Measurements from ENCODE around the gene SPG11. TPM values are rescaled to one million over a fixed set of nuclear protein-coding genes. Genes with fewer than 3 reads are reported as not detected.
"Not testable (repeated sequence)": the region's sequence is repeated elsewhere in the genome, so short reads cannot be mapped to it uniquely, and the experiment has no call there.

The SPG11 gene
- total and polyA plus RNA-seq, 7 experiments from 2014 or later = 26.1 to 137 (median 107) TPM

GRCh38 chr15:44535092-44535491, 128.4 kb downstream of the SPG11 start:
- Mint-ChIP-seq H3K9me3 (no peaks in the 10 kb centered on the region), H3K4me1 (peaks cover 22 to 50% (median 36%) of the 10 kb centered on the region in 7 donors), H3K36me3 (peaks cover 3 to 16% (median 7%) of the 10 kb centered on the region in 5 donors), H3K27ac (peak overlapping the region; percentile 17 to 95 (median 81)), H3K27me3 (no peaks in the 10 kb centered on the region), H3K4me3 (peak overlapping the region; percentile 71 to 98 (median 90))
- intact Hi-C loops (cut with micrococcal nuclease) = loop anchor here (5.0 kb wide), 7 partner anchors 42 to 1428 kb away; partner anchors contain the start of genes SPG11 (in 1 of the 2), TP53BP1 (in 1 of the 2), TRIM69 (in 1 of the 2) and UBR1 (in 1 of the 2)
- Histone ChIP-seq H3K27me3 (ENCODE audit: control insufficient read depth in 2 of 2, insufficient read depth in 2 of 2, low read length in 2 of 2) (no peaks in the 10 kb centered on the region), H3K9me3 (ENCODE audit: control insufficient read depth in 2 of 3, low read length in 3 of 3) (no peaks in the 10 kb centered on the region), H3K36me3 (ENCODE audit: control insufficient read depth in 2 of 3, insufficient read depth in 3 of 3, low read length in 3 of 3) (peaks cover 0 to 8% (median 0%) of the 10 kb centered on the region in 3 experiments), H3K4me3 (ENCODE audit: low read length) (no peak overlapping the region), H3K4me1 (ENCODE audit: control insufficient read depth in 2 of 2, insufficient read depth in 2 of 2, low read length in 2 of 2) (peaks cover 9 to 18% of the 10 kb centered on the region in 2 donors), H3K27ac (ENCODE audit: low read depth, low read length) (peak overlapping the region; percentile 97)
- no peak for DNase-seq
- POLR2A ChIA-PET = interaction anchor here (1.8 kb wide), 1 partner anchor 25 kb away, joined by 11 read pairs; no protein-coding TSS in a partner anchor
- no peak for ATAC-seq
- CTCF ChIA-PET = interaction anchor here (0.6 kb wide), 1 partner anchor 16 kb away, joined by 4 read pairs; no protein-coding TSS in a partner anchor

GRCh38 chr15:44532689-44533088, 130.8 kb downstream of the SPG11 start:
- Mint-ChIP-seq H3K36me3 (peaks cover 0 to 7% (median 4%) of the 10 kb centered on the region in 5 donors), H3K27ac (peak overlapping the region in 8 of 9 donors; percentile 23 to 71 (median 48)), H3K9me3 (no peaks in the 10 kb centered on the region), H3K27me3 (no peaks in the 10 kb centered on the region), H3K4me1 (peaks cover 11 to 44% (median 28%) of the 10 kb centered on the region in 7 donors), H3K4me3 (no peak overlapping the region)
- intact Hi-C loops (cut with micrococcal nuclease) = no loop called here
- no peak for DNase-seq
- peaks cover 8 to 9% of the 10 kb centered on the region in 2 donors for H3K4me1 ChIP-seq (ENCODE audit: control insufficient read depth in 2 of 2, insufficient read depth in 2 of 2, low read length in 2 of 2)
- ChIA-PET POLR2A (no interaction called here), CTCF (interaction anchor here (0.7 kb wide), 2 partner anchors 19 to 245 kb away, joined by 3 read pairs; no protein-coding TSS in a partner anchor)
- no peak overlapping the region for H3K27ac ChIP-seq (ENCODE audit: low read depth, low read length)
- ATAC-seq = no peak
- H3K27me3 ChIP-seq (ENCODE audit: control insufficient read depth in 2 of 2, insufficient read depth in 2 of 2, low read length in 2 of 2) = no peaks in the 10 kb centered on the region
- peaks cover 0 to 8% (median 0%) of the 10 kb centered on the region in 3 experiments for H3K36me3 ChIP-seq (ENCODE audit: control insufficient read depth in 2 of 3, insufficient read depth in 3 of 3, low read length in 3 of 3)
- no peak overlapping the region for H3K4me3 ChIP-seq (ENCODE audit: low read length)
- no peaks in the 10 kb centered on the region for H3K9me3 ChIP-seq (ENCODE audit: control insufficient read depth in 2 of 3, low read length in 3 of 3)

DNA sequence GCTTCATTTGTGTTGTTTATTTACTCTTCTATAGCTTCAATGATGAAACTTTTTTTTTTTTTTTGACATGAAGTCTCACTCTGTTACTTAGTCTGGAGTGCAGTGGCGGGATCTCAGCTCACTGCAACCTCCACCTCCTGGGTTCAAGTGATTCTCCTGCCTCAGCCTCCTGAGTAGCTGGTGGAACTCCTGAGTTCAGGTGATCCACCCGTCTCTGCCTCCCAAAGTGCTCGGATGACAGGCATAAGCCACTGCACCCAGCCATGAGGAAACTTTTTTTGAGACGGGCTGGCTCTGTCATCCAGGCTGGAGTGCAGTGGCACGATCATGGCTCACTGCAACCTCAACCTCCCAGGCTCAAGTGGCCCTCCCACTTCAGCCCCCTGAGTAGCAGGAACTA, 131.2 kb downstream of the SPG11 start:
- H3K36me3 ChIP-seq (ENCODE audit: control insufficient read depth in 2 of 3, insufficient read depth in 3 of 3, low read length in 3 of 3); H3K9me3 ChIP-seq (ENCODE audit: control insufficient read depth in 2 of 3, low read length in 3 of 3); H3K9me3 Mint-ChIP-seq; H3K27ac ChIP-seq (ENCODE audit: low read depth, low read length); ATAC-seq; H3K36me3 Mint-ChIP-seq; H3K4me3 Mint-ChIP-seq; intact Hi-C loops (cut with micrococcal nuclease); H3K4me1 ChIP-seq (ENCODE audit: control insufficient read depth in 2 of 2, insufficient read depth in 2 of 2, low read length in 2 of 2); DNase-seq; H3K4me3 ChIP-seq (ENCODE audit: low read length); H3K27me3 Mint-ChIP-seq; H3K27me3 ChIP-seq (ENCODE audit: control insufficient read depth in 2 of 2, insufficient read depth in 2 of 2, low read length in 2 of 2): not testable (repeated sequence)
- Mint-ChIP-seq H3K27ac (peak overlapping the region in 6 of 9 donors; percentile 14 to 62 (median 56)), H3K4me1 (peaks cover 11 to 46% (median 29%) of the 10 kb centered on the region in 7 donors)
- CTCF ChIA-PET = interaction anchor here (0.7 kb wide), 2 partner anchors 18 to 245 kb away, joined by 3 read pairs; no protein-coding TSS in a partner anchor
- POLR2A ChIA-PET = interaction anchor here (0.7 kb wide), 1 partner anchor 1367 kb away, joined by 6 read pairs; no protein-coding TSS in a partner anchor

DNA sequence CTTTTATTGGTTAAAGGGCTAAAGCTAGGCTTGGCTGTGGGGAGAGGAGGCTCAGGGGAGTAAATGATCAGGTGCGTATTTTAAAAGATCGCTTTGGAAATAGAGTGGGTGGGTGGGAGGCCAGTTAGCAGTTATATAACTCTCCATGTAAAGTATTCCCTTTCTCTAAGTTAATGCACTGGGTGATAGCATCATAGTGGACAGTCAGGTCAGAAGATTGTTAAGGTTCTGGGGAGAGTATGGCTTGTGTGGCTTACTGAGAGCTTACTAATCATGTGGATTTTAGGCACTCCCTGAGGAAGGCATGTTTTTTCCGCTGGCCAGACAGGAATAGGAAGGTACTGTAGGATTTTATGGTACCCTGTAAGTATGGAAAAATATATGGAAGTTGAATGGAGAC, 132.8 kb downstream of the SPG11 start:
- POLR2A ChIA-PET = interaction anchor here (0.7 kb wide), 1 partner anchor 125 kb away, joined by 4 read pairs; no protein-coding TSS in a partner anchor
- Mint-ChIP-seq H3K27ac (peak overlapping the region; percentile 6 to 86 (median 13)), H3K27me3 (no peaks in the 10 kb centered on the region), H3K9me3 (no peaks in the 10 kb centered on the region), H3K4me3 (peak overlapping the region in 2 of 10 donors; percentile 2 to 13), H3K36me3 (peaks cover 0 to 7% (median 0%) of the 10 kb centered on the region in 5 donors), H3K4me1 (peaks cover 7 to 41% (median 26%) of the 10 kb centered on the region in 7 donors)
- Histone ChIP-seq H3K9me3 (ENCODE audit: control insufficient read depth in 2 of 3, low read length in 3 of 3) (no peaks in the 10 kb centered on the region), H3K4me1 (ENCODE audit: control insufficient read depth in 2 of 2, insufficient read depth in 2 of 2, low read length in 2 of 2) (peaks cover 3% of the 10 kb centered on the region in 2 donors), H3K4me3 (ENCODE audit: low read length) (no peak overlapping the region), H3K36me3 (ENCODE audit: control insufficient read depth in 2 of 3, insufficient read depth in 3 of 3, low read length in 3 of 3) (no peaks in the 10 kb centered on the region), H3K27ac (ENCODE audit: low read depth, low read length) (no peak overlapping the region), H3K27me3 (ENCODE audit: control insufficient read depth in 2 of 2, insufficient read depth in 2 of 2, low read length in 2 of 2) (no peaks in the 10 kb centered on the region)
- intact Hi-C loops (cut with micrococcal nuclease) = no loop called here
- ATAC-seq (no peak), DNase-seq (no peak)
- CTCF ChIA-PET = no interaction called here

DNA sequence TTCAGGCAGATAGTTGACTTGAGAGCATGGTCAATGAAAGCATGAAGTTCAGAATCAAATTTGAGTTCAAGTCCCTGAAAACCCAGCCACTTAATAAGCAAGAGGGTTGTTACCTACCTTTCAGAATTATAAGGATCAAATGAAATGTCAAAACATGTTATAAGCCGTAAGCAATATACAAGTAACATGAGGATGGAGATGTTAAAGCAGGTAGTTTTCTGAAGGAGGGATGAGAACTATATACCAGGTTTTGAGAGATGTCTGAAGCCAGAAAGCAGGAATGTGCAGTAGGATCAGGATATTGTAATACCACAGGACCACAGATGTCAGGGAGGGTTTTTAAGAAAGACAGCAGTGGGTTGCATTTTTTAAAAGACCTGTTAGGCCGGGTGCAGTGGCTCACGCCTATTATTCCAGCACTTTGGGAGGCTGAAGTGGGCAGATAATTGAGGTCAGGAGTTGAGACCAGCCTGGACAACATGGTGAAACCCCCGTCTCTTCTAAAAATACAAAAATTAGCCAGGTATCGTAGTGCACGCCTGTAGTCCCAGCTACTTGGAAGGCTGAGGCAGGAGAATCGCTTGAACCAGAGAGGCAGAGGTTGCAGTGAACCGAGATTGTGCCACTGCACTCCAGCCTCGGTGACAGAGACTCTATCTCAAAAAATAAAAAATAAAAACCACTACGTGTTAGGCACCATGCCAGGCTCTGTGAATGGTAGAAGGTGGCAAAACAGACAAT, 133.4 kb downstream of the SPG11 start:
- ChIA-PET POLR2A (interaction anchor here (0.5 to 0.7 kb wide), 3 partner anchors 8 to 241 kb away, joined by 3 to 4 read pairs (median 3); partner anchors contain the start of gene GOLM2), CTCF (no interaction called here)
- DNase-seq = no peak
- no peaks in the 10 kb centered on the region for H3K27me3 Mint-ChIP-seq
- no peaks in the 10 kb centered on the region for H3K9me3 Mint-ChIP-seq
- no peak for ATAC-seq
- H3K36me3 Mint-ChIP-seq = peaks cover 0 to 6% (median 0%) of the 10 kb centered on the region in 5 donors
- intact Hi-C loops (cut with micrococcal nuclease) = no loop called here
- peak overlapping the region in 2 of 10 donors; percentile 2 to 7 for H3K4me3 Mint-ChIP-seq
- Histone ChIP-seq H3K36me3 (ENCODE audit: control insufficient read depth in 2 of 3, insufficient read depth in 3 of 3, low read length in 3 of 3) (no peaks in the 10 kb centered on the region), H3K27ac (ENCODE audit: low read depth, low read length) (no peak overlapping the region), H3K4me1 (ENCODE audit: control insufficient read depth in 2 of 2, insufficient read depth in 2 of 2, low read length in 2 of 2) (peaks cover 0 to 3% of the 10 kb centered on the region in 2 donors), H3K4me3 (ENCODE audit: low read length) (no peak overlapping the region), H3K27me3 (ENCODE audit: control insufficient read depth in 2 of 2, insufficient read depth in 2 of 2, low read length in 2 of 2) (no peaks in the 10 kb centered on the region), H3K9me3 (ENCODE audit: control insufficient read depth in 2 of 3, low read length in 3 of 3) (no peaks in the 10 kb centered on the region)
- H3K27ac Mint-ChIP-seq = peak overlapping the region in 8 of 9 donors; percentile 6 to 86 (median 40)
- peaks cover 4 to 35% (median 21%) of the 10 kb centered on the region in 7 donors for H3K4me1 Mint-ChIP-seq

- ATAC-seq (no peak), DNase-seq (no peak)
- H3K27me3 ChIP-seq (ENCODE audit: control insufficient read depth in 2 of 2, insufficient read depth in 2 of 2, low read length in 2 of 2) = no peaks in the 10 kb centered on the region
- Mint-ChIP-seq H3K9me3 (no peaks in the 10 kb centered on the region), H3K4me1 (peaks cover 4 to 21% (median 12%) of the 10 kb centered on the region in 7 donors), H3K36me3 (peaks cover 0 to 12% (median 5%) of the 10 kb centered on the region in 5 donors), H3K27me3 (no peaks in the 10 kb centered on the region), H3K4me3 (no peak overlapping the region), H3K27ac (peak overlapping the region in 4 of 9 donors; percentile 4 to 25 (median 8))
- H3K4me3 ChIP-seq (ENCODE audit: low read length) = no peak overlapping the region
- CTCF ChIA-PET = no interaction called here
- H3K9me3 ChIP-seq (ENCODE audit: control insufficient read depth in 2 of 3, low read length in 3 of 3) = no peaks in the 10 kb centered on the region
- intact Hi-C loops (cut with micrococcal nuclease) = no loop called here
- POLR2A ChIA-PET = interaction anchor here (0.5 kb wide), 1 partner anchor 681 kb away, joined by 3 read pairs; no protein-coding TSS in a partner anchor
- peaks cover 0 to 12% (median 0%) of the 10 kb centered on the region in 3 experiments for H3K36me3 ChIP-seq (ENCODE audit: control insufficient read depth in 2 of 3, insufficient read depth in 3 of 3, low read length in 3 of 3)
- no peaks in the 10 kb centered on the region for H3K4me1 ChIP-seq (ENCODE audit: control insufficient read depth in 2 of 2, insufficient read depth in 2 of 2, low read length in 2 of 2)
- H3K27ac ChIP-seq (ENCODE audit: low read depth, low read length) = peak overlapping the region; percentile 10
Observed at GRCh38 chr15:44527241-44527640, 136.2 kb downstream of the SPG11 start.
